DND-41 (cell line): ENCODE data around the gene CYB561.

Source experiments
- ATAC-seq: fragments of 200-7000 bp; cut with Tn5 transposase; 3 replicates; pipeline ENCODE4 v1.9.1; 2021; ENCODE audit warnings: low read depth; ENCODE audit not compliant: insufficient read depth
- DNase-seq: peaks from one replicate; pipeline ENCODE4 v3.0.0-alpha.2; 2020
- H2AFZ ChIP-seq: 2 replicates; pipeline ENCODE4 v1.6.0; 2012; ENCODE audit warnings: low read depth, low read length
- H3K27ac ChIP-seq: 2 replicates; pipeline ENCODE4 v1.5.1; 2012; ENCODE audit warnings: low read length, inconsistent platforms
- H3K27me3 ChIP-seq: fragments of 200-600 bp; sonication (generic); 2 replicates; pipeline ENCODE4 v1.6.0; 2012; ENCODE audit warnings: low read length, mild to moderate bottlenecking, inconsistent platforms; ENCODE audit not compliant: insufficient read depth, poor library complexity
- H3K36me3 ChIP-seq: 2 replicates; pipeline ENCODE4 v1.5.1; 2012; ENCODE audit warnings: low read length, inconsistent platforms; ENCODE audit not compliant: insufficient read depth
- H3K4me1 ChIP-seq: 2 replicates; pipeline ENCODE4 v1.5.1; 2012; ENCODE audit warnings: mild to moderate bottlenecking, low read length; ENCODE audit not compliant: insufficient read depth
- H3K4me2 ChIP-seq: 2 replicates; pipeline ENCODE4 v1.6.0; 2012; ENCODE audit warnings: mild to moderate bottlenecking, moderate library complexity, low read length, inconsistent platforms; ENCODE audit not compliant: insufficient read depth
- H3K4me3 ChIP-seq, 2 experiments: fragments of 200-600 bp in 1 of 2; shearing (Covaris generic) in 1 of 2; 2 replicates each; pipeline ENCODE4 v1.5.1; 2012 to 2016; ENCODE audit warnings: inconsistent platforms in 2 of 2, low read length in 2 of 2, mild to moderate bottlenecking in 2 of 2, low read depth in 1 of 2, moderate library complexity in 1 of 2
- H3K79me2 ChIP-seq: 2 replicates; pipeline ENCODE4 v1.6.0; 2012; ENCODE audit warnings: low read length, inconsistent platforms; ENCODE audit not compliant: insufficient read depth
- H3K9ac ChIP-seq: 2 replicates; pipeline ENCODE4 v1.6.0; 2012; ENCODE audit warnings: low read depth, mild to moderate bottlenecking, inconsistent platforms, low read length, moderate library complexity
- H3K9me3 ChIP-seq: 2 replicates; pipeline ENCODE4 v1.5.1; 2012; ENCODE audit warnings: low read length, moderate library complexity, mild to moderate bottlenecking, inconsistent platforms; ENCODE audit not compliant: insufficient read depth, severe bottlenecking
- H4K20me1 ChIP-seq: 2 replicates; pipeline ENCODE4 v1.6.0; 2012; ENCODE audit warnings: low read length; ENCODE audit not compliant: insufficient read depth
- CTCF ChIP-seq: IDR thresholded peaks from 2 replicates; pipeline ENCODE4 v1.5.1; 2012; ENCODE audit warnings: borderline replicate concordance, low read length, moderate library complexity, mild to moderate bottlenecking; ENCODE audit not compliant: poor library complexity, severe bottlenecking; ENCODE audit errors: extremely low read depth
- EZH2 ChIP-seq: IDR thresholded peaks from 3 replicates; pipeline ENCODE4 v1.6.1; 2012; ENCODE audit warnings: borderline replicate concordance, low read depth, mild to moderate bottlenecking, moderate library complexity, low read length, inconsistent platforms; ENCODE audit not compliant: severe bottlenecking

The CYB561 gene

DNA sequence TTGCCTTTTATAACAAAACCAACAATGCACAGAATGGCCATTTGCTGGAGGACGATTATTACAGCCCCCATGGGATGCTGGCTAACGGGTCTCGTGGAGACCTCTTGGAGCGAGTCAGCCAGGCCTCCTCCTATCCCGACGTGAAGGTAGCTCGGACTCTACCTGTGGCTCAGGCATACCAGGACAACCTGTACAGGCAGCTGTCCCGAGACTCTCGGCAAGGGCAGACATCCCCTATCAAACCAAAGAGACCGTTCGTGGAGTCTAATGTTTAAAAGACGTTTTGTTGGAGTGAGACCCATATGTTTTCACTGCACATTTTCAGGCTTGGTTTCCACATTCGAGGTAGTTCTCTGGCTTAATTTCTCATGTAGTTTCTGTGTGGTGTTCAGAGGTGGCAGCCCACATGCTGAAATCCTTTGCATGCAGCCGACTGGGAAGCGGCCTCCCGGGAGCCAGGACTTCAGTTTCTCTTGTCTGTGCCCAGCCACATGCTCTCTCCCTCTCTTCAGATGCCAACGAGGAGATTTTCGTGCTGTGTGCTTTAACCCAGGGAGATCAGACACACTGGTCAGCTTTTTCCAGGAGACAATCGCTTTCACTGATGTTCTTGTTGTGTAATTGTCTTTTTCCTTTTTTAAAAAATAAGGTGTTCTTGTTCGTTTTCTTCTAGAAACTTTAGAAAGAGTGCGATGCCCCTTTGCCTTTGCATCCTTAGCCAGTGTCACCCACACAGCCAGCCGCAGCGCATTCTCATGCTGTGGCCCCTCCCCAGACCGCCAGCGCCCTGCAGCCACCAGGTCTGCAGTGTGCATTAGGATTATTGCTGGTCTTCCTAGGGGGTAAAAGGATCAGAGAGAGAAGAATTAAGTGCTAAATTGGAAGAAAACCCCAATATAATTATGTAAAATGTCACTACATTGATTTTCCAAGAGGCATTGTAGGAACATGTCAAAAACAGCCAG is 24.1 kb downstream of the CYB561 start:
- no peaks in the 10 kb centered on the region for H3K79me2 ChIP-seq
- no peak for ATAC-seq
- H3K27me3 ChIP-seq: no peaks in the 10 kb centered on the region
- no peaks in the 10 kb centered on the region for H3K36me3 ChIP-seq
- H3K27ac ChIP-seq: no peak overlapping the region
- no peak for TF ChIP-seq EZH2
- no peak for TF ChIP-seq CTCF
- H3K4me3 ChIP-seq: no peak overlapping the region
- H2AFZ ChIP-seq: no peak overlapping the region
- peaks cover 12% of the 10 kb centered on the region for H3K4me1 ChIP-seq
- DNase-seq: no peak
- no peaks in the 10 kb centered on the region for H3K9me3 ChIP-seq
- H3K9ac ChIP-seq: no peak overlapping the region
- H4K20me1 ChIP-seq: no peaks in the 10 kb centered on the region; the same call in 1 of the 2 replicates
- H3K4me2 ChIP-seq: no peak overlapping the region

DNA sequence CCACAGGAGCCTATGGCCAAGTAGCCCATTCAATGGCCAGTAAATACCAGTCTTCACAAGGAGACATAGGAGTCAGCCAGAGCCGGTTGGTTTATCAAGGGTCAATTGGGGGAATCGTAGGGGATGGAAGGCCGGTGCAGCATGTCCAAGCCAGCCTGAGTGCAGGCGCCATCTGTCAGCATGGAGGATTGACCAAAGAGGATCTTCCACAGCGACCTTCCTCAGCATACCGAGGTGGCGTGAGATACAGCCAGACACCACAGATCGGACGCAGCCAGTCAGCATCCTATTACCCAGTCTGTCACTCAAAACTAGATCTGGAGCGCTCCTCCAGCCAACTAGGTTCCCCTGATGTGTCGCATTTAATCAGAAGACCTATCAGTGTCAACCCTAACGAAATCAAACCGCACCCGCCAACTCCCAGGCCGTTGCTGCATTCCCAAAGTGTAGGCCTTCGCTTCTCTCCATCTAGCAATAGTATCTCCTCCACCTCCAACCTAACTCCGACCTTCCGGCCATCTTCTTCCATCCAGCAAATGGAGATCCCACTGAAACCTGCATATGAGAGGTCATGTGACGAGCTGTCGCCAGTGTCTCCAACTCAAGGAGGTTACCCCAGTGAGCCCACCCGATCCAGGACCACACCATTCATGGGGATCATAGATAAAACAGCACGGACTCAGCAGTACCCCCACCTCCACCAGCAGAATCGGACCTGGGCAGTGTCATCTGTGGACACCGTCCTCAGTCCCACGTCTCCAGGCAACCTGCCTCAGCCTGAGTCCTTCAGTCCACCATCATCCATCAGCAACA is 25.0 kb downstream of the CYB561 start:
- Histone ChIP-seq H3K9ac (no peak overlapping the region), H3K79me2 (no peaks in the 10 kb centered on the region), H3K4me2 (no peak overlapping the region)

DNA sequence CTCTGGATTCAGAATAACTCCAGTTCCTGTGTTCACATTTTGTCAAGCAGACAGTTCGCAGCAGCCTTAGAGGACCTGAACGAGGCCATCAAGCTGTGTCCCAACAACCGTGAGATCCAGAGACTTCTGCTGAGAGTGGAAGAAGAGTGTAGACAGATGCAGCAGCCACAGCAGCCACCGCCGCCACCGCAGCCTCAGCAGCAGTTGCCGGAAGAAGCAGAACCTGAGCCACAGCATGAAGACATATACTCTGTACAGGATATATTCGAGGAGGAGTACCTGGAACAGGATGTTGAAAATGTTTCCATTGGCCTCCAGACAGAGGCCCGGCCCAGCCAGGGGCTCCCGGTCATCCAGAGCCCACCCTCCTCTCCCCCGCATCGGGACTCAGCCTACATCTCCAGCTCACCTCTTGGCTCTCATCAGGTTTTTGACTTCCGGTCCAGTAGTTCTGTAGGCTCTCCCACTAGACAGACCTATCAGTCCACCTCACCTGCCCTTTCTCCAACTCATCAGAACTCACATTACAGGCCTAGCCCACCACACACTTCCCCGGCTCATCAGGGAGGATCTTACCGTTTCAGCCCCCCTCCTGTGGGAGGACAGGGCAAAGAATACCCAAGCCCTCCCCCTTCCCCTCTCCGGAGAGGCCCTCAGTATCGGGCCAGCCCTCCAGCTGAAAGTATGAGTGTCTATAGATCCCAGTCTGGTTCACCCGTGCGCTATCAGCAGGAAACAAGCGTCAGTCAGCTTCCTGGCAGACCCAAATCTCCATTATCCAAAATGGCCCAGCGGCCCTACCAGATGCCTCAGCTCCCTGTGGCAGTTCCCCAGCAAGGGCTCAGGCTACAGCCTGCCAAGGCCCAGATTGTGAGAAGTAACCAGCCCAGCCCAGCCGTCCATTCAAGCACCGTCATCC is 25.9 kb downstream of the CYB561 start:
- Histone ChIP-seq H3K4me3 (no peak overlapping the region), H3K27ac (no peak overlapping the region), H3K4me1 (no peaks in the 10 kb centered on the region), H3K36me3 (no peaks in the 10 kb centered on the region), H3K79me2 (no peaks in the 10 kb centered on the region), H3K27me3 (no peaks in the 10 kb centered on the region), H3K4me2 (no peak overlapping the region), H3K9ac (no peak overlapping the region), H3K9me3 (no peaks in the 10 kb centered on the region), H2AFZ (no peak overlapping the region), H4K20me1 (no peaks in the 10 kb centered on the region)
- DNase-seq (no peak), ATAC-seq (no peak)
- TF ChIP-seq CTCF (no peak), EZH2 (no peak)

More for the DNA sequence above, 25.0 kb downstream of the CYB561 start:
- DNase-seq (no peak), ATAC-seq (no peak)
- Histone ChIP-seq H3K27ac (no peak overlapping the region), H3K9me3 (no peaks in the 10 kb centered on the region), H3K4me3 (no peak overlapping the region), H3K4me1 (peaks cover 6% of the 10 kb centered on the region), H3K36me3 (no peaks in the 10 kb centered on the region), H4K20me1 (no peaks in the 10 kb centered on the region; the same call in 1 of the 2 replicates), H2AFZ (no peak overlapping the region), H3K27me3 (no peaks in the 10 kb centered on the region)
- TF ChIP-seq CTCF (no peak), EZH2 (no peak)
